ENCODE measurements around the gene A1BG.

A1BG gene

GRCh38 chr19:58357481-58358145 lies 4.3 kb upstream of the A1BG start:
- Histone ChIP-seq H3K27ac (ENCODE audit: insufficient read depth, low read length, poor library complexity, severe bottlenecking) (no peak overlapping the region), H3K36me3 (ENCODE audit: control insufficient read depth, insufficient read depth, low read length) (no peaks in the 10 kb centered on the region), H3K4me3 (ENCODE audit: insufficient read depth, low read depth, low read length, poor library complexity, severe bottlenecking) (no peak overlapping the region), H3K4me1 (ENCODE audit: control insufficient read depth, insufficient read depth, low read length, poor library complexity, severe bottlenecking) (peaks cover 27% of the 10 kb centered on the region), H3K27me3 (replicated peaks; ENCODE audit: control insufficient read depth, insufficient read depth, low read length, poor library complexity, severe bottlenecking) (no peaks in the 10 kb centered on the region), H3K9me3 (ENCODE audit: control insufficient read depth, low read length) (no peaks in the 10 kb centered on the region)
- DNase-seq = no peak

GRCh38 chr19:58356766-58357480 lies 3.6 kb upstream of the A1BG start:
- H3K36me3 ChIP-seq (ENCODE audit: control insufficient read depth, insufficient read depth, low read length) = no peaks in the 10 kb centered on the region
- no peak overlapping the region for H3K27ac ChIP-seq (ENCODE audit: insufficient read depth, low read length, poor library complexity, severe bottlenecking)
- DNase-seq = no peak
- peak overlapping the region; percentile 51 for H3K4me3 ChIP-seq (ENCODE audit: insufficient read depth, low read depth, low read length, poor library complexity, severe bottlenecking)
- H3K27me3 ChIP-seq (replicated peaks; ENCODE audit: control insufficient read depth, insufficient read depth, low read length, poor library complexity, severe bottlenecking) = no peaks in the 10 kb centered on the region
- peaks cover 22% of the 10 kb centered on the region for H3K4me1 ChIP-seq (ENCODE audit: control insufficient read depth, insufficient read depth, low read length, poor library complexity, severe bottlenecking)
- H3K9me3 ChIP-seq (ENCODE audit: control insufficient read depth, low read length) = no peaks in the 10 kb centered on the region

GRCh38 chr19:58355908-58356765 lies 2.8 kb upstream of the A1BG start:
- no peak overlapping the region for H3K27ac ChIP-seq (ENCODE audit: insufficient read depth, low read length, poor library complexity, severe bottlenecking)
- no peaks in the 10 kb centered on the region for H3K9me3 ChIP-seq (ENCODE audit: control insufficient read depth, low read length)
- H3K4me1 ChIP-seq (ENCODE audit: control insufficient read depth, insufficient read depth, low read length, poor library complexity, severe bottlenecking) = peaks cover 16% of the 10 kb centered on the region
- H3K4me3 ChIP-seq (ENCODE audit: insufficient read depth, low read depth, low read length, poor library complexity, severe bottlenecking) = peak overlapping the region; percentile 51
- H3K27me3 ChIP-seq (replicated peaks; ENCODE audit: control insufficient read depth, insufficient read depth, low read length, poor library complexity, severe bottlenecking) = no peaks in the 10 kb centered on the region
- no peak for DNase-seq
- no peaks in the 10 kb centered on the region for H3K36me3 ChIP-seq (ENCODE audit: control insufficient read depth, insufficient read depth, low read length)

DNA sequence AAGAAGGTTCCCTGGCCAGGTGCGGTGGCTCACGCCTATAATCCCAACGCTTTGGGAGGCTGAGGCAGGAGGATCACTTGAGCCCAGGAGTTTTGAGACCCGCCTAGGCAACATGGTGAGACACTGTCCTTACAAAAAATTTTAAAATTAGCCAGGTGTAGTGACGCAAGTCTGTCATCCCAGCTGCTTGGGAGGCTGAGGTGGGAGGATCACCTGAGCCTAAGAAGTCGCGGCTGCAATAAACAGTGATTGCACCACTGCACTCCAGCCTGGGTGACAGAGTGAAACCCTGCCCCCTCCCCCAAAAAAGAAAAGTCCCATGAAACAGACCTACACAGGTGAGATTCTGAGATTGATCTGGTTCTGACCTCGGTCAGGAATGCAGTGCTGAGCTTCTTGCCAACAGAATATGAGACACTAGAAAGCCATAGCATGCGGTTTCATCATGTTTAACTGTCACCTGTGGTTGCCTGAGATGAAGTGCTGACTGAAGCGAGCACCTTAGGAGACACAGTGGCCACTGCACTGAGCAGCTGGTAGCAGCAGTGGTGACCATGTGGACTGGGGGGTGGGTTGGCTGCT lies 2.0 kb upstream of the A1BG start:
- no peak for DNase-seq
- H3K27me3 ChIP-seq (replicated peaks; ENCODE audit: control insufficient read depth, insufficient read depth, low read length, poor library complexity, severe bottlenecking) = no peaks in the 10 kb centered on the region
- H3K4me1 ChIP-seq (ENCODE audit: control insufficient read depth, insufficient read depth, low read length, poor library complexity, severe bottlenecking) = peaks cover 16% of the 10 kb centered on the region
- H3K36me3 ChIP-seq (ENCODE audit: control insufficient read depth, insufficient read depth, low read length) = no peaks in the 10 kb centered on the region
- no peak overlapping the region for H3K27ac ChIP-seq (ENCODE audit: insufficient read depth, low read length, poor library complexity, severe bottlenecking)
- no peak overlapping the region for H3K4me3 ChIP-seq (ENCODE audit: insufficient read depth, low read depth, low read length, poor library complexity, severe bottlenecking)
- H3K9me3 ChIP-seq (ENCODE audit: control insufficient read depth, low read length) = no peaks in the 10 kb centered on the region

DNA sequence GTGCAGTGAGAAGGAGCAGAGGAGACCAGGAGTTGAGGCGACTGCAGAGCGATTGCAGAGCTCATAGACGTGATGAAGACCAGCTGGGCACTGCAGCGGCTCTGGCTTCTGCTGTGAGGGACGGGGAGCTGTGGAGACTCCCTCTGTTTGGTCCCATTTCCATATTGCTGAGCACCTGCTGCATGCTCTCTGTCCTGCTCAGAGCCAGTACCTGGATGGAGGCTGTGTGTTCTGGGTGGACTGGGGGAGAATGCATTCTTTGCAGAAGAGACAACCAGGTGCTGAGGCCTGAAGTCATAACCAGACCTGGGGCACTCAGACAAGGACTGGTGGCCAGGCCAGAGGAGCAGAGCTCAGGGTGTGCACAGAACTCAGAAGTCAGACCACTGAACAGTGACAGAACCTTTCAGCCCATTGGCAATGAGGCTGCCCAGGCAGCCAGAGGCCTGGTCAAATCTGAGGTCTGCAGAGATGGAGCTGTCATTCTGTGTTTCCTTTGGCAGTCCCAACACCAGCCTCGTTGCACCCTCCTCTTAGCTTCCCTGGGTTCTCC lies 1.3 kb upstream of the A1BG start:
- H3K9me3 ChIP-seq (ENCODE audit: control insufficient read depth, low read length) = no peaks in the 10 kb centered on the region
- peaks cover 16% of the 10 kb centered on the region for H3K4me1 ChIP-seq (ENCODE audit: control insufficient read depth, insufficient read depth, low read length, poor library complexity, severe bottlenecking)
- H3K27me3 ChIP-seq (replicated peaks; ENCODE audit: control insufficient read depth, insufficient read depth, low read length, poor library complexity, severe bottlenecking) = no peaks in the 10 kb centered on the region
- no peak for DNase-seq
- H3K27ac ChIP-seq (ENCODE audit: insufficient read depth, low read length, poor library complexity, severe bottlenecking) = no peak overlapping the region
- no peak overlapping the region for H3K4me3 ChIP-seq (ENCODE audit: insufficient read depth, low read depth, low read length, poor library complexity, severe bottlenecking)
- no peaks in the 10 kb centered on the region for H3K36me3 ChIP-seq (ENCODE audit: control insufficient read depth, insufficient read depth, low read length)

DNA sequence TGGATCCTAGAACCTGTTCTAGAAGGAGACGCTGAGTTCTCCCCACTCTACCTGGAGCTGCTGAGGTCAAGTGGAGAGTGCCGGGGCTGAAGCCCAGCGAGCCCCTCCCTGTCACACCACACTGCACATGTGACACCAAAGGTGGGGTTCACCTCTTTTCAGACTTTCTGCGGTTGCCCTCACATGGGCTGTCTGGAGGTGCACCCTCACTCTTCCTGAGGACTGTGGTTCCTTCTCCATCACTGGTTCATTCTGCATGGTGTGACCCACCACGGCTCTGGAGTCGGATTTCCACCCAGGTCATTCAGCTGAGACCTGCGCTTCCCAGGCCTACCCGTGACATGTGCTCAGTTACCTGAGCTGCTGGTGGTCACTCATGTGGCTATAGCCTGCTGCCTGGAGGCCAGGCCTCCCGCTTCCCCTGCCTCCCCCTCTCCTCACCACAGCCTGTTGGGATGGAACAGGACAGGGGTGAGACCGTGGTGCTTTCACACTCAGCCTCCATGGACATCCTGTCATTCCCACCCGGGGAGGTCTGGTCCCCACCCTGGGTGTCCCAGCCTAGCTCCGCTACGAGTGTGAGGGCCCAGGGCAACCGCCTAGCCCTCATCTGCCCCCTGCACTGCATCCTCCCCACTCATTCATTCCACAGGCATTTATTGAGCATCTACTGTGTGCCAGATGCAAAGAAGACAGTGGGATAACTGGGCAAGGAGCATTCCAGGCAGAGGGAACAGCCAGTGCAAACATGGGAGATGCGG lies 605 bp upstream of the A1BG start:
- H3K4me3 ChIP-seq (ENCODE audit: insufficient read depth, low read depth, low read length, poor library complexity, severe bottlenecking) = no peak overlapping the region
- H3K27me3 ChIP-seq (replicated peaks; ENCODE audit: control insufficient read depth, insufficient read depth, low read length, poor library complexity, severe bottlenecking) = no peaks in the 10 kb centered on the region
- peaks cover 16% of the 10 kb centered on the region for H3K4me1 ChIP-seq (ENCODE audit: control insufficient read depth, insufficient read depth, low read length, poor library complexity, severe bottlenecking)

GRCh38 chr19:58351990-58352755 lies 1.1 kb downstream of the A1BG start:
- Histone ChIP-seq H3K27ac (ENCODE audit: insufficient read depth, low read length, poor library complexity, severe bottlenecking) (no peak overlapping the region), H3K27me3 (replicated peaks; ENCODE audit: control insufficient read depth, insufficient read depth, low read length, poor library complexity, severe bottlenecking) (no peaks in the 10 kb centered on the region), H3K4me3 (ENCODE audit: insufficient read depth, low read depth, low read length, poor library complexity, severe bottlenecking) (no peak overlapping the region), H3K36me3 (ENCODE audit: control insufficient read depth, insufficient read depth, low read length) (no peaks in the 10 kb centered on the region), H3K9me3 (ENCODE audit: control insufficient read depth, low read length) (no peaks in the 10 kb centered on the region), H3K4me1 (ENCODE audit: control insufficient read depth, insufficient read depth, low read length, poor library complexity, severe bottlenecking) (peaks cover 13% of the 10 kb centered on the region)
- DNase-seq = no peak

More for the DNA sequence above, 605 bp upstream of the A1BG start:
- Histone ChIP-seq H3K9me3 (ENCODE audit: control insufficient read depth, low read length) (no peaks in the 10 kb centered on the region), H3K36me3 (ENCODE audit: control insufficient read depth, insufficient read depth, low read length) (no peaks in the 10 kb centered on the region), H3K27ac (ENCODE audit: insufficient read depth, low read length, poor library complexity, severe bottlenecking) (no peak overlapping the region)
- DNase-seq = no peak

- Histone ChIP-seq H3K36me3 (ENCODE audit: control insufficient read depth, insufficient read depth, low read length) (no peaks in the 10 kb centered on the region), H3K27me3 (replicated peaks; ENCODE audit: control insufficient read depth, insufficient read depth, low read length, poor library complexity, severe bottlenecking) (no peaks in the 10 kb centered on the region)
Observed at GRCh38 chr19:58351558-58351878, 1.8 kb downstream of the A1BG start.

More at GRCh38 chr19:58351558-58351878, 1.8 kb downstream of the A1BG start:
- no peaks in the 10 kb centered on the region for H3K9me3 ChIP-seq (ENCODE audit: control insufficient read depth, low read length)
- peaks cover 12% of the 10 kb centered on the region for H3K4me1 ChIP-seq (ENCODE audit: control insufficient read depth, insufficient read depth, low read length, poor library complexity, severe bottlenecking)
- H3K4me3 ChIP-seq (ENCODE audit: insufficient read depth, low read depth, low read length, poor library complexity, severe bottlenecking) = no peak overlapping the region
- DNase-seq = no peak
- H3K27ac ChIP-seq (ENCODE audit: insufficient read depth, low read length, poor library complexity, severe bottlenecking) = no peak overlapping the region
